K562 (cell line): ENCODE data around the gene EMC1.

ENCODE experiments used
- BRCA1 ChIP-seq, 2 experiments: fragments of 450-650 bp in 1 of 2; sonication (generic) in 1 of 2; formaldehyde crosslinking in 1 of 2; IDR thresholded peaks; 2 replicates each; pipeline versions ENCODE4 v1.5.0 to v1.6.1; 2017 to 2020; ENCODE audit warnings: mild to moderate bottlenecking in 1 of 2, missing genetic modification reagents in 1 of 2
- EGR1 ChIP-seq: fragments of 450-650 bp; conservative IDR thresholded peaks from 2 replicates; pipeline ENCODE4 v1.6.1; 2017; ENCODE audit warnings: mild to moderate bottlenecking
- FOXM1 ChIP-seq, 2 experiments: fragments of 450-650 bp in 1 of 2; sonication (generic) in 1 of 2; formaldehyde crosslinking in 1 of 2; IDR thresholded peaks; 2 replicates each; pipeline versions ENCODE4 v1.6.1 to v1.9.0; 2017 to 2022; ENCODE audit warnings: low read depth in 2 of 2, mild to moderate bottlenecking in 2 of 2, missing genetic modification reagents in 1 of 2, moderate library complexity in 1 of 2
- GABPA ChIP-seq: fragments of 200-800 bp; sonication (Bioruptor generic); conservative IDR thresholded peaks from 2 replicates; pipeline ENCODE4 v1.6.1; 2016; ENCODE audit warnings: low read depth, missing genetic modification characterization, missing compliant biosample characterization
- JUND ChIP-seq, 2 experiments: IDR thresholded peaks; 2 replicates in 1 of 2; 3 replicates in 1 of 2; pipeline ENCODE4 v1.6.1; 2011; ENCODE audit warnings: borderline replicate concordance in 2 of 2, low read depth in 2 of 2, low read length in 2 of 2, improper control_type of control experiment in 1 of 2, missing biosample characterization in 1 of 2, missing genetic modification characterization in 1 of 2, missing genetic modification reagents in 1 of 2
- MAFF ChIP-seq: IDR thresholded peaks from 2 replicates; pipeline ENCODE4 v1.6.1; 2012; ENCODE audit warnings: low read length, improper control_type of control experiment
- MITF ChIP-seq: IDR thresholded peaks from 2 replicates; pipeline ENCODE4 v1.6.1; 2014; ENCODE audit warnings: antibody characterized with exemption
- POLR2A ChIP-seq: fragments of 450-650 bp; conservative IDR thresholded peaks from 2 replicates; pipeline ENCODE4 v1.6.1; 2016
- PTTG1 ChIP-seq: fragments of 450-650 bp; IDR thresholded peaks from 2 replicates; pipeline ENCODE4 v1.6.1; 2016; ENCODE audit warnings: low read depth, mild to moderate bottlenecking, missing genetic modification characterization, missing compliant biosample characterization
- SMC3 ChIP-seq: conservative IDR thresholded peaks from 2 replicates; pipeline ENCODE4 v1.6.1; 2011; ENCODE audit warnings: low read depth, low read length, improper control_type of control experiment; ENCODE audit not compliant: insufficient read depth
- SUPT5H ChIP-seq: fragments of 450-650 bp; IDR thresholded peaks from 2 replicates; pipeline ENCODE4 v1.6.1; 2016
- ZKSCAN1 ChIP-seq: fragments of 150-350 bp; IDR thresholded peaks from 2 replicates; pipeline ENCODE4 v1.6.1; 2016; ENCODE audit warnings: low read depth, low read length
- ZNF212 ChIP-seq: fragments of 450-650 bp; formaldehyde crosslinking; IDR thresholded peaks from 2 replicates; pipeline ENCODE4 v1.4.0; 2020; ENCODE audit warnings: mild to moderate bottlenecking

GRCh38 chr1:19191811-19192210 lies 59.5 kb downstream of the EMC1 start:
- TF ChIP-seq JUND (IDR thresholded peaks at IDR 0.05; ENCODE audit: borderline replicate concordance, low read depth, low read length) (no peak), JUND (tag; IDR thresholded peaks at IDR 0.05; ENCODE audit: borderline replicate concordance, low read depth, low read length) (no peak), PTTG1 (tag) (no peak), MAFF (no peak), FOXM1 (IDR thresholded peaks at IDR 0.05; ENCODE audit: low read depth) (no peak), FOXM1 (CRISPR knock-in tag; IDR thresholded peaks at IDR 0.05; ENCODE audit: low read depth) (no peak), GABPA (tag) (no peak), ZNF212 (CRISPR knock-in tag) (no peak), EGR1 (no peak), BRCA1 (IDR thresholded peaks at IDR 0.05) (no peak), BRCA1 (CRISPR knock-in tag; IDR thresholded peaks at IDR 0.05) (no peak), MITF (no peak), SMC3 (no peak), SUPT5H (no peak), POLR2A (no peak), ZKSCAN1 (no peak)
